ENCODE results near the gene DUSP22.

- no peak for TF ChIP-seq CTCF (IDR thresholded peaks at IDR 0.05)
- TF ChIP-seq POLR2A (IDR thresholded peaks at IDR 0.05): no peak
- TF ChIP-seq POLR2AphosphoS5 (IDR thresholded peaks at IDR 0.05): no peak
- no peak for TF ChIP-seq EP300 (IDR thresholded peaks at IDR 0.05)
These were observed 65.6 kb downstream of the DUSP22 start for GRCh38 chr6:357791-358341.

Measured in stomach (tissue), 4 donors.